ENCODE measurements around the gene ZNF787.
"Not testable (repeated sequence)": the region's sequence is repeated elsewhere in the genome, so short reads cannot be mapped to it uniquely, and the experiment has no call there.

Gene ZNF787

DNA sequence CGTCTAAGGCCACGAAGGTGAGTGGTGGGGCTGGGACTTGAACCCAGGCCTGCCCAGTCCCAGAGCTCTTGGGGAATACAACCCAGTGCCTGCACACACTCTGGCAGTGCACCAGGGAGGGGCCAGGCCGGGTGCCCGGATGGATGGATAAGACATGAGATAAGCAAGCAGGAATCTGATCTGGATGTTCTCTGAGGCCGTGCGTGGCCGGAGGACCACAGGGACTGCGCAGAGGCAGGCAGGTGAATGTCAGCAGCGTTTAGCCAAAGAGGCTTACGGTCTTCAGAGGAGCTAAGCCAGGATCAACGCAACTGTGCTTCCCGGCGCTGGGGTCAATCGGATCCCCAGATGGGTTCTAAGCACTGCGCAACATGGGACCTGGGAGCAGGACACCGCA, 1.5 kb downstream of the ZNF787 start:
- no peak for DNase-seq

DNA sequence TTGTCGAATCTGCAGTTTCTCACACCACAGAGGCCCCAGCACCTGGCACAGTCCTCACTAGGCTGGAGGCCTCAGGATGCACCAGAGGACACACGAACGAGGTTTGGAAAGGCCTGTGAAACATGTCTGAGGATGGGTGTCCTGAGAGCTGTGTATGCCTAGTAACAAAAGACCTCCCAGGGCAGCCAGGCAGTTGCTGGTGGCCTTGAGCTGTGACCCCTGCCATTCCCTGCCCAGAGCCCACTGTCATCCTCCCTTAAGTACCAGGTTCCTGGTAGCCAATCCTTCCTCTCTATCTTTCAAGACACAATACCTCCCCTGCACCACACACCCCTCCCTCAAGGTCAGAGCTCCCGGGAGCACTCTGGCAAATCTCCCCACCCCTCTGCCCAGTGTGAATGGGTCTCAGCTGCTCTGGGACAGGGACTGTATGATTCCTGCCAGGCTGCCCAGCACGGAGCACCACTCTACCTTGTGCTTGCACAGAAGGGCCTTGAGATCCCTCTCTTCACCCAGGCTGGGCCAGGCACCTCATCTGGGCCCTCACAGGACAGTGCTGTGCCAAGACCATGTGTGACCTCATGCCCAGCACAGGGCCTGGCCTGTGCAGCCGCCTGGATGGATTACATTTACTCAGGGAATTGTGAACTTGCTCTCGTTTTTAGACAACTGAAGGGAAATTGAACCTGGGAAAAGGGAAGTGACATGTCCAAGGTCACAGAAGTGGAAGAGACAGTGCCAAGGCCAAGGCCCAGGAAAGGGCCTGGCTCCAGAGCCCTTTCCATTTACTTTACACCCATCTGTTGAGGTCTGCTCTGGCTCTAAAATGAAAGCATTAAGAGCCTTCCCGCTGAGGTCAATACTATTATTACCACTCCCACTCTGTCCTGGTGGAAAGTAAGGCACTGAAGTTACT, 2.2 kb downstream of the ZNF787 start:
- no peak for DNase-seq

GRCh38 chr19:56117889-56118288, 3.2 kb downstream of the ZNF787 start:
- DNase-seq, result no peak

- DNase-seq, result no peak
These were observed 3.7 kb downstream of the ZNF787 start for GRCh38 chr19:56117376-56117884.

- no peak for DNase-seq
These were observed 4.5 kb downstream of the ZNF787 start for GRCh38 chr19:56116606-56117005.

DNA sequence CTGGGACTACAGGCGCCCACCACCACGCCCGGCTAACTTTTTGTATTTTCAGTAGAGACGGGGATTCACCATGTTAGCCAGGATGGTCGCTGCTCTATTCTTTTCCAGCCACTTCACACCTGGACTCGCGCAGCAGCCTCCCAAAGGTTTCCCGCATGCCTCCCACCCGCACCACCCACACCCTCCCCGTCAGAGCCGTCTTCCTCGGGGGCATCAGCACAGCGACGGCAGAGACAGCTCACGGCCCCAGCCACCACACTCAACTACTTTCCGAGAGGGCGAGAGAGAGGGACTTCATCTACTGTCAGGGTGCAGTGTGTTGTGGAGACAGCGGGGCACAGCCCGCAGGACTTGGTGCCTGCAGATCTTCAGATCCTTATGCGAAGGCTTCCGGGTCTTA, 5.6 kb downstream of the ZNF787 start:
- DNase-seq, result no peak

GRCh38 chr19:56114778-56115110, 6.4 kb downstream of the ZNF787 start:
- DNase-seq, result no peak

DNA sequence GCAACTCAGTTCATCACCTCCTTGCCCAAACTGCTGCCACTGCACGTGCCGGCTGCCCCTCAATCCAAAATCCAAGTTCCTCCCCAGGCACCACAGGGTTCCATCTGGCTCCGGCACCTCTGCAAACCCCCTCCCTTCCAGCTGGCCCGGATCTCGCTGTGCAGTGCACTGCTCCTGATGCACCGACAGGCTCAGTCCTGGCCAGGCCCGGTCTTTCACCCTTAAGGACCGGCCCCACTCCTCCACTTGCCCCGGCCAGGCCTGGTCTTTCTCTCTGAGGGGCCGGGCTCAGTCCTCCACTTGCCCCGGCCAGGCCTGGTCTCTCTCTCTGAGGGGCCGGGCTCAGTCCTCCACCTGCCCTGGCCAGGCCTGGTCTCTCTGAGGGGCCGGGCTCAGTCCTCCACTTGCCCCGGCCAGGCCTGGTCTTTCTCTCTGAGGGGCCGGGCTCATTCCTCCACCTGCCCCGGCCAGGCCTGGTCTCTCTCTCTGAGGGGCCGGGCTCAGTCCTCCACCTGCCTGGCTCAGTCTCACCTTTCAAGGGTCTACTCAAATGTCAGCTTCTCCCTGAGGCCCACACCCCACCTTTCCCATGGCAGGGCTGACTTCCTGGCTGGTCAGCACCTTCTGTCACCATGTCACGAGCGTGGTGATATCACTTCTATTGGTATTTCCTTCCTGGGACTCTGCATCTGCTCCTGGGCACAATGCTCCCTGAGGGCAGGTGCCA, 6.9 kb downstream of the ZNF787 start:
- no peak for DNase-seq

DNA sequence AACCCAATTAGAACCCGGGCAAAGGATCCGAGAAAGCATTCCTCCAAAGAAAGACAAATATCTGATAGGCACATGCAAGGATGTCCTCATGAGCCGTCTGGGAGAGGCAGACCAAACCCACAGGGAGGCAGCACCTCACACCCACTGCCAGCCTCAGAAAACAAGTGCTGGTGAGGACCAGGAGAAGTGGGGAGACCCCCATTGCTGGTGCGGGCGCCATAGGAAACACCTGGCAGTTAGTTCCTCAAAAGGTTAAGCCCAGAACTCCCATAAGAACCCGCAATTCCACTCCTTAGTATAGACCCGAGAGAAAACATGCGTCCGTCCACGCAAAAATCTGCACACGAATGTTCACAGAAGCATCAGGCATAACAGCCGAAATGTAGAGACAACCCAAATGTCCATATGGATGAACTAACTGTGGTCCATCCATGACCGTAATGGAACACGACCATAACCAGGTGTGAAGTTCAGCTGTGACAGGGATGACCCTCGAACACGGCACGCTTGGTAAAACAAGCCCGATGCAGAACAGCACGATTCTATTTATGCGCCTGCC, 7.9 kb downstream of the ZNF787 start:
- no peak for DNase-seq

DNA sequence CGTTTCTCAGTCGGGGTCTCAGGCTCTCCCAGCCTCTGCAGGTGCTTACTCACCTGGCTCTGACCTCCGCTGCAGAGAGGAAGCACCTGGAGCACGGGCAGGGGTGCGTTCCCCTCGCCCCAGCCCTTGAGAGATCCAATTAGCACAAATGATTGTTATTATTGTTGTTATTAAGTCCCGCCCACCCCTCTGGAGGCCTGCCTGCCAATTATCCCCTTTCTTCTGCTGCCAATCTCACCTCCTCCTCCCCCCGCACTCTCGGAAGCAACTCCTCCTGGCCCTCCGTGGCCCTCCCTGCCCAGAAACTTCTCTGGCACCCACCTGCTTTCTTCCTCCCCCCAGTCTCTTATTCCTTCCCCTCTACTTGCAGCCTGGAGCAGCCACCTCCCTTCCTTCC, 8.8 kb downstream of the ZNF787 start:
- DNase-seq, result no peak

DNA sequence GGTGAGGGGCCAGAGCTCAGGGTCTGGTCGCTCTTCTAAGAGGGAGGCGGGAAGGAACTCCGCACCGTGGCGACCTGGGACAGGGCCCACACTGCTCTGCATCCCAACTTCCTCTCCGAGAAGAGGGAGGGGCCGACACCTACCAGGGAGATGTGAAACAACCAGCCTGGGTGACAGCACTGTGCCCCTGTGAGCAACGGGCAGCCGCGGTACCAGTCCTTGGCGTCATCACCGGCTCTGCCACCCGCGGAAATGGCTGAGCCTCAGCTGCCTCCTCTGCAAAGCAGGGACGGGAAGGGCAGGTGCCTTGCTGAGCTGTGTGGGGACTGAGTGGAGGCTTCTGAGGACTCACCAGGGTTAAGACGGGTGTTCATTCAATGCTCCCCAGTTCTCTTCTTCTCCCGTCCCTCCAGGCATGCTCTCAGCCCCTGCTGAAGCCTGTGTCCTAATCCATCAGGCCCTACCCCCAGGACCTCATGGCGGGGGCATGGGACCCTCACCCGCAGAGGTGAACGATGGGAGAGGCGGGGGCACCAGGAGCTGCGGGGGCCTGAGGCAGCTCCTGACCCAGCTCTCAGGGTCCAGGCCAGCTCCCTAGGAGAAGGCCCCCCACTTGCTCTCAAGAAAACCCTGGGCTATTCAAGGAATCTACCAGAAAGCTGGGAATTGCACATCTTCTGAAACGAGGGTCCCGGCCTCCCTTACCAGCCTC, 9.3 kb downstream of the ZNF787 start:
- no peak for DNase-seq

GRCh38 chr19:56110515-56111448, 10.3 kb downstream of the ZNF787 start:
- no peak for DNase-seq

GRCh38 chr19:56109226-56109625, 11.9 kb downstream of the ZNF787 start:
- DNase-seq, result no peak

GRCh38 chr19:56108447-56109195, 12.5 kb downstream of the ZNF787 start:
- no peak for DNase-seq

DNA sequence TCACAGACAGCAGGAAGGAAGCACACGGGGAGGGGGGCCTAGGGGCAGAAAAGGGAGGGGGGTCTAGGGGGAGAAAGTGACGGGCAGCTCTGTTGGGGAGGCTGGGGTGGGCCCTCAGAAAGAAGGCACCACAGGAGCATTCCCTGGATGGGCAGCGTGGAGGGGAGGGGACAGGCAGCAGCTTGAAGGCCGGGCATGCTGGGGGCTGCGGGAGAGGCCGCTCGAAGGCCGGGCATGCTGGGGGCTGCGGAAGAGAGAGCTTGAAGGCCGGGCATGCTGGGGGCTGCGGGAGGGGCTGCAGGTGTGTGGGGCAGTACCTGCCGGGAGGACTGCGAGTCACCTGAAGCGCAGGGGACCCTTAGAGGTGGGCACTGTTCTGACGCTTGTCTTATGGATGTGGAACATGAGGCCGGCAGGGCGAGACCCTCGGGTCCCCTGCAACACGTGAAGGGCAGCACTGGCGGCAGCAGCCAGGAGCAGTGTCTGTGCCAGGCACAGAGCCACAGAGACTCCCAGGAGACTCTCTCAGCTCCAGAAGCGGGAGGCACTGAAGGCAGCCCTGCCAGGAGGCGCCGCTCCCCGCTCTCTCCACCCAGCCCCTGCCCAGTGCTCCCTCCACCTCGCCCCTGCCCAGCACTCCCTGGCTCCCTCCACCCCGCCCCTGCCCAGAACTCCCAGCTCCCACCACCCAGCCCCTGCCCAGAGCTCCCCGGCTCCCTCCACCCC, 13.3 kb downstream of the ZNF787 start:
- no peak for DNase-seq

GRCh38 chr19:56106993-56107392, 14.1 kb downstream of the ZNF787 start:
- no peak for DNase-seq

GRCh38 chr19:56106397-56106849, 14.7 kb downstream of the ZNF787 start:
- DNase-seq, result no peak

DNA sequence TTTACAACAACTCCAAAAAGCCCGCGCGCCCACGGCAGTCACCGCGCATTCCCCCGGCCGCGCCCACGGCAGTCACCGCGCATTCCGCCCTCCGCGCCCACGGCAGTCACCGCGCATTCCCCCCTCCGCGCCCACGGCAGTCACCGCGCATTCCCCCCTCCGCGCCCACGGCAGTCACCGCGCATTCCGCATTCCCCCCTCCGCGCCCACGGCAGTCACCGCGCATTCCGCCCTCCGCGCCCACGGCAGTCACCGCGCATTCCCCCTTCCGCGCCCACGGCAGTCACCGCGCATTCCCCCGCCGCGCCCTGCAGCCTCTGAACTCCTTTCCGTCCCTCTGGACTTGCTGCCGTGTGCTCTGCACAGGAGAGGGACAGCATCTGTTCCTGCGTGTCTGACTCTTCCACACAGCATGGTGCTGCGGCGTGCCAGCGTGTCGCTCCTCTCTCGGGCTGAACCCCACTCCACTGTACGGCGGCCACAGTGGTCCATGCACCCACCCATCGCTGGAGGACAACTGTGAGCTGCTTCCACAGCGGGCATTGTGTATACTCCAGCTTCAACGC, 15.2 kb downstream of the ZNF787 start:
- not testable (repeated sequence) for DNase-seq

- DNase-seq, result peak; percentile 43
These were observed 15.9 kb downstream of the ZNF787 start for GRCh38 chr19:56105090-56105701.

GRCh38 chr19:56104423-56104822, 16.7 kb downstream of the ZNF787 start:
- DNase-seq, result no peak
